K562 (cell line): ENCODE results near the gene ZNF628. TPM values are rescaled to one million over a fixed set of nuclear protein-coding genes. Genes with fewer than 3 reads are reported as not detected.

Experiments used
- CBFB ChIP-seq: sonication (generic); formaldehyde crosslinking; IDR thresholded peaks from 2 replicates; pipeline ENCODE4 v1.4.0; 2020; ENCODE audit warnings: mild to moderate bottlenecking, missing genetic modification reagents
- CBX8 ChIP-seq: fragments of 200-600 bp; sonication (generic); IDR thresholded peaks from 2 replicates; pipeline ENCODE4 v1.6.1; 2012; ENCODE audit warnings: borderline replicate concordance, mixed run types, low read depth, mild to moderate bottlenecking, moderate library complexity, mixed read lengths, low read length, control low read depth, inconsistent platforms; ENCODE audit not compliant: poor library complexity, severe bottlenecking; ENCODE audit errors: extremely low read depth
- CCNT2 ChIP-seq: IDR thresholded peaks from 2 replicates; pipeline ENCODE4 v1.6.1; 2011; ENCODE audit warnings: borderline replicate concordance, low read depth, mild to moderate bottlenecking, moderate library complexity, mixed read lengths, low read length; ENCODE audit not compliant: insufficient read length; ENCODE audit errors: extremely low read depth
- HCFC1 ChIP-seq: IDR thresholded peaks from 2 replicates; pipeline ENCODE4 v1.6.1; 2012; ENCODE audit warnings: low read depth, low read length, improper control_type of control experiment
- HDAC3 ChIP-seq: fragments of 450-650 bp; IDR thresholded peaks from 2 replicates; pipeline ENCODE4 v1.6.1; 2018; ENCODE audit warnings: borderline replicate concordance, mild to moderate bottlenecking, moderate library complexity; ENCODE audit not compliant: partially characterized antibody
- KLF16 ChIP-seq: IDR thresholded peaks from 2 replicates; pipeline ENCODE4 v1.6.1; 2016; ENCODE audit warnings: antibody characterized with exemption
- MBD1 ChIP-seq: fragments of 250-450 bp; sonication (Bioruptor Pico); IDR thresholded peaks from 2 replicates; pipeline ENCODE4 v1.8.0; 2022; ENCODE audit warnings: inconsistent platforms
- MEIS2 ChIP-seq: fragments of 450-650 bp; IDR thresholded peaks from 2 replicates; pipeline ENCODE4 v1.6.1; 2014; ENCODE audit warnings: mild to moderate bottlenecking; ENCODE audit not compliant: partially characterized antibody
- RAD21 ChIP-seq, 2 experiments: fragments of 250-450 bp in 1 of 2; fragments of 450-650 bp in 1 of 2; sonication (Bioruptor Pico) in 1 of 2; formaldehyde crosslinking in 1 of 2; IDR thresholded peaks in 1 of 2; conservative IDR thresholded peaks in 1 of 2; 2 replicates each; pipeline versions ENCODE4 v1.4.0 to v1.8.0; 2020 to 2022; ENCODE audit warnings: mild to moderate bottlenecking in 2 of 2, moderate library complexity in 1 of 2
- RCOR1 ChIP-seq, 2 experiments: IDR thresholded peaks; 2 replicates each; pipeline ENCODE4 v1.6.1; 2012; ENCODE audit warnings: low read depth in 2 of 2, low read length in 2 of 2, borderline replicate concordance in 1 of 2, improper control_type of control experiment in 1 of 2
- SMC3 ChIP-seq: conservative IDR thresholded peaks from 2 replicates; pipeline ENCODE4 v1.6.1; 2011; ENCODE audit warnings: low read depth, low read length, improper control_type of control experiment; ENCODE audit not compliant: insufficient read depth
- USF1 ChIP-seq: sonication (generic); formaldehyde crosslinking; IDR thresholded peaks from 2 replicates; pipeline ENCODE4 v1.9.0; 2022; ENCODE audit warnings: mild to moderate bottlenecking, missing genetic modification reagents
- XRCC4 ChIP-seq: IDR thresholded peaks from one replicate; pipeline ENCODE4 v1.6.1; 2011; ENCODE audit not compliant: insufficient read depth, insufficient read length; ENCODE audit errors: extremely low read depth
- ZNF212 ChIP-seq: fragments of 450-650 bp; formaldehyde crosslinking; IDR thresholded peaks from 2 replicates; pipeline ENCODE4 v1.4.0; 2020; ENCODE audit warnings: mild to moderate bottlenecking
- ZSCAN32 ChIP-seq: fragments of 450-650 bp; formaldehyde crosslinking; IDR thresholded peaks from 2 replicates; pipeline ENCODE4 v1.4.0; 2020; ENCODE audit warnings: mild to moderate bottlenecking, moderate library complexity
- polyA plus RNA-seq, 8 experiments: library from polyadenylated mRNA; depleted of rRNA in 4 of 8; stranded (reverse) in 5 of 8; unstranded in 3 of 8; fragments of >200 nt; fragmentation: Nextera tagmentation in 2 of 8; fragmentation: Illumina TruSeq in 1 of 8; extraction: Ambion mirVana in 2 of 8; extraction: Trizol in 1 of 8; gene quantifications; 2 replicates each; pipeline versions ENCODE4 v1.2.1 to v1.2.3, GENCODE V29; 2011 to 2014; ENCODE audit warnings: inconsistent platforms in 1 of 8, missing spikeins in 1 of 8
- total RNA-seq, 7 experiments: library from RNA; depleted of rRNA in 6 of 7; stranded (reverse); fragments of >200 nt in 6 of 7; fragmentation: Illumina TruSeq in 2 of 7; extraction: Trizol in 2 of 7; gene quantifications; 2 replicates each; pipeline versions ENCODE4 v1.2.1 to v1.2.3, GENCODE V29; 2011 to 2021; ENCODE audit warnings: low replicate concordance in 1 of 7
- TF ChIP-seq, protein P1 (sequence below): IDR thresholded peaks from 2 replicates; pipeline ENCODE4 v1.6.1; 2011; ENCODE audit warnings: borderline replicate concordance, low read depth, mild to moderate bottlenecking, moderate library complexity, low read length; ENCODE audit not compliant: insufficient read depth, poor library complexity, severe bottlenecking
- TF ChIP-seq, protein P2 (sequence below): fragments of 200-800 bp; sonication (Bioruptor generic); IDR thresholded peaks from 2 replicates; pipeline ENCODE4 v1.6.1; 2017; ENCODE audit warnings: missing genetic modification characterization, missing compliant biosample characterization
- TF ChIP-seq, protein P3 (sequence below): fragments of 250-450 bp; sonication (Bioruptor Pico); IDR thresholded peaks from 2 replicates; pipeline ENCODE4 v1.9.0; 2021; ENCODE audit warnings: mild to moderate bottlenecking, inconsistent platforms

The ZNF628 gene
- total and polyA plus RNA-seq, 9 of the 15 experiments (the other 6 are each of a cell fraction or from before 2014, with no cell fraction given): 0.13 to 13.6 (median 2.2) TPM; not detected in 3

DNA sequence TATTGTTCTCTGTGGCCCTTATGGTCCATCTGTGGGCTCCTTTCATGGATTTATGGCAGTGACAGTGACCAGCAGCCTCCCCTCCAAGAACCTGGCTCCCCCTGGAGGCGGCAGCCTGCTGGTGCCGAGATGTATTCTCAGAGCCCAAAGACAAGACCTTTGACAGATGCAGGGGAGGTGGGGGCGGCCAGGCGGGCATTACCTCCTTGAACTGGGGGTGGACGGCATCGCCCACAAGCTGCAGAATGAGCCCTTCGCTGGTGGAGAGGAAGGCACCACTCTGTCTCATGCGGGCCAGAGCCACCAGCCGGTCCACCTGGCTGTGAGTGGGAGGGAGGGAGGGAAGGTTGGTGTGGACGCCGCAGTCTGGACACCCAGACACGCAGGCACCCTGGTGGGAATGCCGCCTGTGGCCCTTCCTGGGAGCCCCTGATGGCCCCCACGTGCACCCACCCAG is 21.6 kb upstream of the ZNF628 start (continued):
- TF ChIP-seq, protein P1, sequence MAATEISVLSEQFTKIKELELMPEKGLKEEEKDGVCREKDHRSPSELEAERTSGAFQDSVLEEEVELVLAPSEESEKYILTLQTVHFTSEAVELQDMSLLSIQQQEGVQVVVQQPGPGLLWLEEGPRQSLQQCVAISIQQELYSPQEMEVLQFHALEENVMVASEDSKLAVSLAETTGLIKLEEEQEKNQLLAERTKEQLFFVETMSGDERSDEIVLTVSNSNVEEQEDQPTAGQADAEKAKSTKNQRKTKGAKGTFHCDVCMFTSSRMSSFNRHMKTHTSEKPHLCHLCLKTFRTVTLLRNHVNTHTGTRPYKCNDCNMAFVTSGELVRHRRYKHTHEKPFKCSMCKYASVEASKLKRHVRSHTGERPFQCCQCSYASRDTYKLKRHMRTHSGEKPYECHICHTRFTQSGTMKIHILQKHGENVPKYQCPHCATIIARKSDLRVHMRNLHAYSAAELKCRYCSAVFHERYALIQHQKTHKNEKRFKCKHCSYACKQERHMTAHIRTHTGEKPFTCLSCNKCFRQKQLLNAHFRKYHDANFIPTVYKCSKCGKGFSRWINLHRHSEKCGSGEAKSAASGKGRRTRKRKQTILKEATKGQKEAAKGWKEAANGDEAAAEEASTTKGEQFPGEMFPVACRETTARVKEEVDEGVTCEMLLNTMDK: peak; percentile 34
- peak; percentile 9; the same call in 1 of the 2 replicates for TF ChIP-seq KLF16
- no peak for TF ChIP-seq XRCC4
- no peak for TF ChIP-seq ZNF212 (CRISPR knock-in tag)
- TF ChIP-seq RCOR1 (IDR thresholded peaks at IDR 0.05; ENCODE audit: borderline replicate concordance in 1 of 2, low read depth in 2 of 2, low read length in 2 of 2): peak in 1 of 2 experiments; percentile 9; a peak in 1 of 4 replicates
- TF ChIP-seq MEIS2: peak; percentile 57
- peak; percentile 65 for TF ChIP-seq SMC3
- no peak for TF ChIP-seq ZSCAN32 (CRISPR knock-in tag)
- TF ChIP-seq, protein P2, sequence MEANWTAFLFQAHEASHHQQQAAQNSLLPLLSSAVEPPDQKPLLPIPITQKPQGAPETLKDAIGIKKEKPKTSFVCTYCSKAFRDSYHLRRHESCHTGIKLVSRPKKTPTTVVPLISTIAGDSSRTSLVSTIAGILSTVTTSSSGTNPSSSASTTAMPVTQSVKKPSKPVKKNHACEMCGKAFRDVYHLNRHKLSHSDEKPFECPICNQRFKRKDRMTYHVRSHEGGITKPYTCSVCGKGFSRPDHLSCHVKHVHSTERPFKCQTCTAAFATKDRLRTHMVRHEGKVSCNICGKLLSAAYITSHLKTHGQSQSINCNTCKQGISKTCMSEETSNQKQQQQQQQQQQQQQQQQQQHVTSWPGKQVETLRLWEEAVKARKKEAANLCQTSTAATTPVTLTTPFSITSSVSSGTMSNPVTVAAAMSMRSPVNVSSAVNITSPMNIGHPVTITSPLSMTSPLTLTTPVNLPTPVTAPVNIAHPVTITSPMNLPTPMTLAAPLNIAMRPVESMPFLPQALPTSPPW (CRISPR knock-in tag): 0 out of 2 replicates have a peak, but pooled peaks have one; percentile 11
- no peak for TF ChIP-seq HDAC3
- no peak for TF ChIP-seq MBD1 (CRISPR knock-in tag)
- TF ChIP-seq CCNT2: no peak
- no peak for TF ChIP-seq CBFB (CRISPR knock-in tag)
- no peak for TF ChIP-seq CBX8
- 0 out of 2 replicates have a peak, but pooled peaks have one; percentile 6 for TF ChIP-seq HCFC1
- TF ChIP-seq, protein P3, sequence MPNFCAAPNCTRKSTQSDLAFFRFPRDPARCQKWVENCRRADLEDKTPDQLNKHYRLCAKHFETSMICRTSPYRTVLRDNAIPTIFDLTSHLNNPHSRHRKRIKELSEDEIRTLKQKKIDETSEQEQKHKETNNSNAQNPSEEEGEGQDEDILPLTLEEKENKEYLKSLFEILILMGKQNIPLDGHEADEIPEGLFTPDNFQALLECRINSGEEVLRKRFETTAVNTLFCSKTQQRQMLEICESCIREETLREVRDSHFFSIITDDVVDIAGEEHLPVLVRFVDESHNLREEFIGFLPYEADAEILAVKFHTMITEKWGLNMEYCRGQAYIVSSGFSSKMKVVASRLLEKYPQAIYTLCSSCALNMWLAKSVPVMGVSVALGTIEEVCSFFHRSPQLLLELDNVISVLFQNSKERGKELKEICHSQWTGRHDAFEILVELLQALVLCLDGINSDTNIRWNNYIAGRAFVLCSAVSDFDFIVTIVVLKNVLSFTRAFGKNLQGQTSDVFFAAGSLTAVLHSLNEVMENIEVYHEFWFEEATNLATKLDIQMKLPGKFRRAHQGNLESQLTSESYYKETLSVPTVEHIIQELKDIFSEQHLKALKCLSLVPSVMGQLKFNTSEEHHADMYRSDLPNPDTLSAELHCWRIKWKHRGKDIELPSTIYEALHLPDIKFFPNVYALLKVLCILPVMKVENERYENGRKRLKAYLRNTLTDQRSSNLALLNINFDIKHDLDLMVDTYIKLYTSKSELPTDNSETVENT (CRISPR knock-in tag): no peak
- no peak for TF ChIP-seq USF1
- peak in 1 of 2 experiments; percentile 57; a peak in 3 of 4 replicates for TF ChIP-seq RAD21 (CRISPR knock-in tag; conservative IDR thresholded peaks at IDR 0.05 in 1 of 2, IDR thresholded peaks at IDR 0.05 in 1 of 2)
